Measurements from ENCODE around the gene RASSF4. TPM values are rescaled to one million over a fixed set of nuclear protein-coding genes. Genes with fewer than 3 reads are reported as not detected.

The RASSF4 gene
- total RNA-seq, 1 donor from 2014 or later: 2.0 TPM

- POLR2A ChIA-PET: no interaction called here
- H3K36me3 Mint-ChIP-seq (ENCODE audit: low read depth): no peaks in the 10 kb centered on the region
- no peak overlapping the region for H3K27ac Mint-ChIP-seq
- ATAC-seq (ENCODE audit: low read depth) (no peak), DNase-seq (no peak)
- H3K4me3 Mint-ChIP-seq: no peak overlapping the region
- no peaks in the 10 kb centered on the region for H3K9me3 Mint-ChIP-seq
- no peaks in the 10 kb centered on the region for H3K27me3 Mint-ChIP-seq
- CTCF ChIA-PET: interaction anchor here (1.5 to 4.0 kb wide), 2 partner anchors 11 to 43 kb away, joined by 3 to 26 read pairs; partner anchors contain the start of gene DEPP1
- H3K4me1 Mint-ChIP-seq: no peaks in the 10 kb centered on the region
- intact Hi-C loops (cut with micrococcal nuclease): no loop called here
- no peak for TF ChIP-seq CTCF (IDR thresholded peaks at IDR 0.05)
Measured at GRCh38 chr10:44935966-44936295, 23.7 kb upstream of the RASSF4 start.

DNA sequence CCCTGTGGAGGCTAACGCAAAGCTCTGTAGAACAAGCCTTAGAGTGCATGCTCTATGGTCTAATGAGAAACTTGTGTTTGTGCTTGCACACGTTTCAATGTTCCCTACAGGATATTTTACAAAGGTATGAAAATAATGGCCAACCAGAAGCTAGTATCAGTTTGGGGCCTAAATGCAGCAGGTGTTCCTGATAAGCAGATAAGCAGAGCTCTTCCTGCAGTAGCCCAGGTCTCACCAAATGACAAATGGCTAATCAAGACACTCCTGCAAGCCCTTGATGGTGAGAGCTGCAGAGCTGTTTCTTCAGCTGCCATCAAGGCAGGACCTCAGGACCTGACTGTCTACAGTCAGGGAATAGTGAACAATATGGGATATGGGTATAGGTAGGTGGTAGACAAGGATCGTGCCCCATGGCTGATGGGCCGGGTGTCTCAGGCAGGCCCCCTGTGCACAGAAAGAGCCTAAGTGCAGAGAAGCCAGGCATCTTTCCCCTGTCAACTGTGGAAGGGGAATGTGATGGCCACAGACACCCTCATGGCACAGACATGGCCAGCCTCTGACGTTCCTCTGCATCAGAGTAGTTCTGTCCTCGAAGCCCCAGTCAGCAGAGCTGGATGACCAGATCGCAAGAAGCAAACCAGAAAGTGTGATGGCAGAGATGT lies 23.2 kb upstream of the RASSF4 start:
- Mint-ChIP-seq H3K27me3 (no peaks in the 10 kb centered on the region), H3K36me3 (ENCODE audit: low read depth) (no peaks in the 10 kb centered on the region), H3K9me3 (no peaks in the 10 kb centered on the region), H3K4me1 (no peaks in the 10 kb centered on the region), H3K27ac (no peak overlapping the region), H3K4me3 (no peak overlapping the region)
- ATAC-seq (ENCODE audit: low read depth): no peak
- no peak for DNase-seq
- POLR2A ChIA-PET: no interaction called here
- TF ChIP-seq CTCF (IDR thresholded peaks at IDR 0.05): no peak
- CTCF ChIA-PET: no interaction called here
- intact Hi-C loops (cut with micrococcal nuclease): no loop called here

- Mint-ChIP-seq H3K9me3 (no peaks in the 10 kb centered on the region), H3K4me1 (no peaks in the 10 kb centered on the region), H3K4me3 (no peak overlapping the region), H3K36me3 (ENCODE audit: low read depth) (no peaks in the 10 kb centered on the region), H3K27me3 (no peaks in the 10 kb centered on the region), H3K27ac (no peak overlapping the region)
- no peak for DNase-seq
- intact Hi-C loops (cut with micrococcal nuclease): no loop called here
- ChIA-PET POLR2A (interaction anchor here (0.8 kb wide), 1 partner anchor 10 kb away, joined by 4 read pairs; no protein-coding TSS in a partner anchor), CTCF (no interaction called here)
- no peak for TF ChIP-seq CTCF (IDR thresholded peaks at IDR 0.05)
- no peak for ATAC-seq (ENCODE audit: low read depth)
Measured at GRCh38 chr10:44937196-44938005, 22.2 kb upstream of the RASSF4 start.

- Mint-ChIP-seq H3K9me3 (no peaks in the 10 kb centered on the region), H3K4me3 (no peak overlapping the region), H3K4me1 (no peaks in the 10 kb centered on the region), H3K36me3 (ENCODE audit: low read depth) (no peaks in the 10 kb centered on the region), H3K27me3 (no peaks in the 10 kb centered on the region), H3K27ac (no peak overlapping the region)
- TF ChIP-seq CTCF (IDR thresholded peaks at IDR 0.05): no peak
- no peak for ATAC-seq (ENCODE audit: low read depth)
- ChIA-PET CTCF (no interaction called here), POLR2A (no interaction called here)
- intact Hi-C loops (cut with micrococcal nuclease): no loop called here
- DNase-seq: no peak
Measured at GRCh38 chr10:44938956-44939355, 20.6 kb upstream of the RASSF4 start.

DNA sequence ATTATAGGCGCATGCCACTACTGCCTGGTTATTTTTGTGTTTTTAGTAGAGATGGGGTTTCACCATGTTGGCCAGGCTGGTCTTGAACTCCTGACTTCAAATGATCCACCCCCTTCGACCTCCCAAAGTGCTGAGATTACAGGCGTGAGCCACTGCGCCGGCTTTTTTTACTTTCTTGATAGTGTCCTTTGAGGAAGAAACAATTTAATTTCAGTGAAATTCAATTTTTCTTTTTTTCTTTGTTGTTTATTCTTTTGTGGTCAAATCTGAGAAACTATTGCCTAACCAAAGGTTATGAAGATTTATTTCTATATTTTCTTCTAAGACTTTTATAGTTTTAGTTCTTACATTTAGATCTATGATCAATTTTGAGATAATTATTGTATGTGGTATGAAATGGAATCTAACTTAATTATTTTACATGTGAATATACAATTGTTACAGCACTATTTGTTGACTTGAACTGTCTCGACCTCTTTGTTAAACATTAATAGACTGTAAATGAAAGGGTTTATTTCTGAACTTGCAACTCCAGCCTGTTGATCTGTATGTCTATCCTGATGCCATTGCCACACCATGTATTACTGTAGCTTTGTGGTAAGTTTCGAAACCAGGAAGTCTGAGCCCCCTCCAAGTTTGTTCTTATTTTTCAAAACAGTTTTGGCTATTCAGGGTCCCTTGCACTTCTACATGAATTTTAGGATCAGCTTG lies 19.8 kb upstream of the RASSF4 start:
- Mint-ChIP-seq H3K27me3 (no peaks in the 10 kb centered on the region), H3K4me1 (no peaks in the 10 kb centered on the region), H3K4me3 (no peak overlapping the region), H3K36me3 (ENCODE audit: low read depth) (no peaks in the 10 kb centered on the region), H3K27ac (no peak overlapping the region), H3K9me3 (peaks cover 8% of the 10 kb centered on the region)
- DNase-seq: no peak
- POLR2A ChIA-PET: no interaction called here
- intact Hi-C loops (cut with micrococcal nuclease): no loop called here
- CTCF ChIA-PET: no interaction called here
- ATAC-seq (ENCODE audit: low read depth): no peak
- no peak for TF ChIP-seq CTCF (IDR thresholded peaks at IDR 0.05)

Data from activated B cell treated with CpG ODN at 0.5 μM for 24 hours (primary cell).